SU-DHL-6 (cell line): Measurements from ENCODE around the gene IPO9.

Experiments
- H2AFZ ChIP-seq: fragments of 200-600 bp; sonication (generic); 2 replicates; pipeline ENCODE4 v1.6.1; 2014; ENCODE audit warnings: low read depth, mild to moderate bottlenecking, moderate library complexity, mixed read lengths, antibody characterized with exemption, low read length; ENCODE audit not compliant: severe bottlenecking
- H3F3A ChIP-seq: fragments of 200-600 bp; shearing (Covaris generic); 2 replicates; pipeline ENCODE4 v1.6.0; 2016; ENCODE audit warnings: antibody characterized with exemption, mild to moderate bottlenecking; ENCODE audit not compliant: insufficient read depth
- H3K27ac ChIP-seq: fragments of 200-600 bp; sonication (generic); 2 replicates; pipeline ENCODE4 v1.5.1; 2016; ENCODE audit warnings: low read depth, mild to moderate bottlenecking, low read length, moderate library complexity, mixed read lengths
- H3K27me3 ChIP-seq: fragments of 200-600 bp; sonication (generic), shearing (Covaris generic); 2 replicates; pipeline ENCODE4 v1.6.0; 2014; ENCODE audit warnings: mild to moderate bottlenecking, low read length
- H3K36me3 ChIP-seq: fragments of 200-600 bp; sonication (generic); 2 replicates; pipeline ENCODE4 v1.6.1; 2014; ENCODE audit warnings: mild to moderate bottlenecking, low read length, mixed read lengths
- H3K4me2 ChIP-seq: fragments of 300-600, 200-600 bp; shearing (Covaris generic), sonication (generic); 2 replicates; pipeline ENCODE4 v1.6.0; 2014; ENCODE audit warnings: low read length, low read depth, mild to moderate bottlenecking; ENCODE audit not compliant: poor library complexity, severe bottlenecking
- H3K4me3 ChIP-seq: fragments of 200-600 bp; sonication (generic); 2 replicates; pipeline ENCODE4 v1.5.1; 2014; ENCODE audit warnings: antibody characterized with exemption, low read length, mild to moderate bottlenecking, mixed read lengths; ENCODE audit not compliant: insufficient read depth, poor library complexity, severe bottlenecking
- H3K79me2 ChIP-seq: fragments of 200-600 bp; sonication (generic); 2 replicates; pipeline ENCODE4 v1.6.1; 2014; ENCODE audit warnings: mild to moderate bottlenecking, low read length, moderate library complexity; ENCODE audit not compliant: insufficient read depth
- H3K9ac ChIP-seq: fragments of 200-600 bp; sonication (generic); 2 replicates; pipeline ENCODE4 v1.7.0; 2014; ENCODE audit warnings: mild to moderate bottlenecking, low read length
- H3K9me2 ChIP-seq: fragments of 200-600 bp; sonication (generic); replicated peaks from 2 replicates; pipeline ENCODE4 v1.6.1; 2014; ENCODE audit warnings: low read length; ENCODE audit not compliant: insufficient read depth
- H3K9me3 ChIP-seq: fragments of 200-600 bp; sonication (generic); 2 replicates; pipeline ENCODE4 v1.6.1; 2014; ENCODE audit warnings: low read length, mixed read lengths; ENCODE audit not compliant: insufficient read depth
- H4K20me1 ChIP-seq: fragments of 200-600 bp; sonication (generic); 2 replicates; pipeline ENCODE4 v1.6.1; 2014; ENCODE audit warnings: low read depth, mild to moderate bottlenecking, antibody characterized with exemption, low read length, moderate library complexity, mixed read lengths
- CTCF ChIP-seq: fragments of 200-600 bp; sonication (generic); IDR thresholded peaks from one replicate; pipeline ENCODE4 v1.5.1; 2017; ENCODE audit warnings: antibody characterized with exemption, mild to moderate bottlenecking, low read length, moderate library complexity; ENCODE audit not compliant: insufficient read depth, poor library complexity, severe bottlenecking
- EZH2phosphoT487 ChIP-seq: fragments of 200-600 bp; sonication (generic), shearing (Covaris generic); conservative IDR thresholded peaks from 2 replicates; pipeline ENCODE4 v1.6.1; 2018; ENCODE audit warnings: mild to moderate bottlenecking, antibody characterized with exemption, low read length, moderate library complexity, mixed read lengths

IPO9 gene

GRCh38 chr1:201890223-201890622, 61.3 kb downstream of the IPO9 start:
- no peak overlapping the region for H3K27ac ChIP-seq
- TF ChIP-seq EZH2phosphoT487 (no peak), CTCF (no peak)
- H3K4me3 ChIP-seq: no peak overlapping the region
- no peak overlapping the region for H3K9ac ChIP-seq
- H2AFZ ChIP-seq: no peak overlapping the region
- no peaks in the 10 kb centered on the region for H3F3A ChIP-seq
- H3K27me3 ChIP-seq: no peaks in the 10 kb centered on the region
- no peaks in the 10 kb centered on the region for H3K79me2 ChIP-seq
- no peaks in the 10 kb centered on the region for H3K9me2 ChIP-seq
- H3K4me2 ChIP-seq: no peak overlapping the region
- no peaks in the 10 kb centered on the region for H3K36me3 ChIP-seq
- H4K20me1 ChIP-seq: no peaks in the 10 kb centered on the region
- no peaks in the 10 kb centered on the region for H3K9me3 ChIP-seq

GRCh38 chr1:201890806-201891450, 62.0 kb downstream of the IPO9 start:
- H3K4me2 ChIP-seq: no peak overlapping the region
- TF ChIP-seq EZH2phosphoT487 (no peak), CTCF (no peak)
- no peaks in the 10 kb centered on the region for H3K9me3 ChIP-seq
- no peaks in the 10 kb centered on the region for H3K27me3 ChIP-seq
- no peaks in the 10 kb centered on the region for H4K20me1 ChIP-seq
- H2AFZ ChIP-seq: no peak overlapping the region
- no peaks in the 10 kb centered on the region for H3F3A ChIP-seq
- no peaks in the 10 kb centered on the region for H3K9me2 ChIP-seq
- H3K36me3 ChIP-seq: no peaks in the 10 kb centered on the region
- no peak overlapping the region for H3K4me3 ChIP-seq
- no peak overlapping the region for H3K27ac ChIP-seq
- H3K79me2 ChIP-seq: no peaks in the 10 kb centered on the region
- no peak overlapping the region for H3K9ac ChIP-seq

- Histone ChIP-seq H3F3A (no peaks in the 10 kb centered on the region), H3K4me2 (no peak overlapping the region), H3K9me2 (no peaks in the 10 kb centered on the region), H3K27ac (no peak overlapping the region), H3K27me3 (no peaks in the 10 kb centered on the region), H3K9me3 (no peaks in the 10 kb centered on the region), H4K20me1 (no peaks in the 10 kb centered on the region), H3K36me3 (no peaks in the 10 kb centered on the region), H2AFZ (no peak overlapping the region), H3K4me3 (no peak overlapping the region), H3K9ac (no peak overlapping the region), H3K79me2 (no peaks in the 10 kb centered on the region)
- TF ChIP-seq EZH2phosphoT487: no peak
- no peak for TF ChIP-seq CTCF
These were observed 62.6 kb downstream of the IPO9 start for GRCh38 chr1:201891451-201892045.
